ENCODE results near the gene PRSS1. TPM values are rescaled to one million over a fixed set of nuclear protein-coding genes. Genes with fewer than 3 reads are reported as not detected.

The PRSS1 gene
- total RNA-seq, 1 donor from 2014 or later, result under 0.01 TPM

DNA sequence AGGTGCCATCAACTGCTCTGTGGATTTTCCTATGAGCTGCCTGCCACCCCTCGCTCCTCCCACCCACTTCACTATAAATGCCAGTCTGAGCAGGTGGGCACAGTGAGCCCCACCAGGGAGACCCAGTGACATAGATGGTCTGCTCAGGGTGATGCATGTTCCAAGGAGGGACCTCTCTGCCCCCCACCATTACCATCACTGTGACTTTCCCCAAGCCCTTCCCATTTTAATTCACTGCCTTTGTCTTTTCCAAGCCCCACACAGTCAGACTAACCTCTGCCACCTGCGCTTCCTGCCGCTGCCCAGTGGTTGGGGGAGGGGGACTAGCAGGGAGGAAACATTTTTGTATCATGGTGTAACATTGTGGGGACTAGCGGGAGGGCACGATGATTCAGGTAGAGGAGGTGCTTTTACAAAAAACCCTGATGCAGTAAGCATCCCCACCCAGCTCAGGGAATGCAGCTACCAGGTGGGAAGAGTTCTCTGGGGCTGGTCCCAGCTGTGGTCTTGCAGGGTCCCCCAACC lies 46.1 kb downstream of the PRSS1 start:
- Histone ChIP-seq H3K36me3 (ENCODE audit: control insufficient read depth, insufficient read depth, low read length) (no peaks in the 10 kb centered on the region), H3K4me3 (ENCODE audit: low read depth, low read length) (no peak overlapping the region), H3K27me3 (ENCODE audit: control insufficient read depth, insufficient read depth, low read length) (peaks cover 19% of the 10 kb centered on the region)
- no peak for FAIRE-seq
- peak; percentile 64 for DNase-seq (ENCODE audit: low read depth)
- TF ChIP-seq, protein P1, sequence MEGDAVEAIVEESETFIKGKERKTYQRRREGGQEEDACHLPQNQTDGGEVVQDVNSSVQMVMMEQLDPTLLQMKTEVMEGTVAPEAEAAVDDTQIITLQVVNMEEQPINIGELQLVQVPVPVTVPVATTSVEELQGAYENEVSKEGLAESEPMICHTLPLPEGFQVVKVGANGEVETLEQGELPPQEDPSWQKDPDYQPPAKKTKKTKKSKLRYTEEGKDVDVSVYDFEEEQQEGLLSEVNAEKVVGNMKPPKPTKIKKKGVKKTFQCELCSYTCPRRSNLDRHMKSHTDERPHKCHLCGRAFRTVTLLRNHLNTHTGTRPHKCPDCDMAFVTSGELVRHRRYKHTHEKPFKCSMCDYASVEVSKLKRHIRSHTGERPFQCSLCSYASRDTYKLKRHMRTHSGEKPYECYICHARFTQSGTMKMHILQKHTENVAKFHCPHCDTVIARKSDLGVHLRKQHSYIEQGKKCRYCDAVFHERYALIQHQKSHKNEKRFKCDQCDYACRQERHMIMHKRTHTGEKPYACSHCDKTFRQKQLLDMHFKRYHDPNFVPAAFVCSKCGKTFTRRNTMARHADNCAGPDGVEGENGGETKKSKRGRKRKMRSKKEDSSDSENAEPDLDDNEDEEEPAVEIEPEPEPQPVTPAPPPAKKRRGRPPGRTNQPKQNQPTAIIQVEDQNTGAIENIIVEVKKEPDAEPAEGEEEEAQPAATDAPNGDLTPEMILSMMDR (IDR thresholded peaks at IDR 0.05; ENCODE audit: insufficient read depth, low read length, severe bottlenecking), result no peak

DNA sequence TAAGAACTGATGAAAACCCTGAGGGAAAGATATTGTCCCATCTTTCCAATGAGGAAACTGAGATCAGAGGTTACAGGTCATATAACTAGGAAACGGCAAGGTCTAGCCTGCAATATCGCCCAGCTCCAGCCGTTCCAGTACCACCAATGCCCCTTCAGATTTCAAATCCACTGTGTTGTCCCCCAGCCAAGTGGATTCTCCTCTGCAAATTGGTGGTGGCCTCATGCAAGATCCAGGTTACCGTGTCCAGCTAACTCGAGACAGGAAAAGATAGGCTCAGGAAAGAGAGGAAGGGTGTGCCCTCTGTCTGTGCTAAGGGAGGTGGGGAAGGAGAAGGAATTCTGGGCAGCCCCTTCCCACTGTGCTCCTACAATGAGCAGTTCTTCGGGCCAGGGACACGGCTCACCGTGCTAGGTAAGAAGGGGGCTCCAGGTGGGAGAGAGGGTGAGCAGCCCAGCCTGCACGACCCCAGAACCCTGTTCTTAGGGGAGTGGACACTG lies 46.8 kb downstream of the PRSS1 start:
- no peak for DNase-seq (ENCODE audit: low read depth)

DNA sequence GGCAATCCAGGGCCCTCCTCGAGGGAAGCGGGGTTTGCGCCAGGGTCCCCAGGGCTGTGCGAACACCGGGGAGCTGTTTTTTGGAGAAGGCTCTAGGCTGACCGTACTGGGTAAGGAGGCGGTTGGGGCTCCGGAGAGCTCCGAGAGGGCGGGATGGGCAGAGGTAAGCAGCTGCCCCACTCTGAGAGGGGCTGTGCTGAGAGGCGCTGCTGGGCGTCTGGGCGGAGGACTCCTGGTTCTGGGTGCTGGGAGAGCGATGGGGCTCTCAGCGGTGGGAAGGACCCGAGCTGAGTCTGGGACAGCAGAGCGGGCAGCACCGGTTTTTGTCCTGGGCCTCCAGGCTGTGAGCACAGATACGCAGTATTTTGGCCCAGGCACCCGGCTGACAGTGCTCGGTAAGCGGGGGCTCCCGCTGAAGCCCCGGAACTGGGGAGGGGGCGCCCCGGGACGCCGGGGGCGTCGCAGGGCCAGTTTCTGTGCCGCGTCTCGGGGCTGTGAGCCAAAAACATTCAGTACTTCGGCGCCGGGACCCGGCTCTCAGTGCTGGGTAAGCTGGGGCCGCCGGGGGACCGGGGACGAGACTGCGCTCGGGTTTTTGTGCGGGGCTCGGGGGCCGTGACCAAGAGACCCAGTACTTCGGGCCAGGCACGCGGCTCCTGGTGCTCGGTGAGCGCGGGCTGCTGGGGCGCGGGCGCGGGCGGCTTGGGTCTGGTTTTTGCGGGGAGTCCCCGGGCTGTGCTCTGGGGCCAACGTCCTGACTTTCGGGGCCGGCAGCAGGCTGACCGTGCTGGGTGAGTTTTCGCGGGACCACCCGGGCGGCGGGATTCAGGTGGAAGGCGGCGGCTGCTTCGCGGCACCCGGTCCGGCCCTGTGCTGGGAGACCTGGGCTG lies 47.5 kb downstream of the PRSS1 start:
- FAIRE-seq (no peak), DNase-seq (ENCODE audit: low read depth) (no peak)
- Histone ChIP-seq H3K27me3 (ENCODE audit: control insufficient read depth, insufficient read depth, low read length) (peaks cover 19% of the 10 kb centered on the region), H3K36me3 (ENCODE audit: control insufficient read depth, insufficient read depth, low read length) (no peaks in the 10 kb centered on the region), H3K4me3 (ENCODE audit: low read depth, low read length) (peak overlapping the region; percentile 11)
- TF ChIP-seq, protein P1 (IDR thresholded peaks at IDR 0.05; ENCODE audit: insufficient read depth, low read length, severe bottlenecking), result no peak

More for the DNA sequence above, 46.8 kb downstream of the PRSS1 start:
- no peaks in the 10 kb centered on the region for H3K36me3 ChIP-seq (ENCODE audit: control insufficient read depth, insufficient read depth, low read length)
- H3K4me3 ChIP-seq (ENCODE audit: low read depth, low read length), result no peak overlapping the region
- FAIRE-seq, result no peak
- TF ChIP-seq, protein P1 (IDR thresholded peaks at IDR 0.05; ENCODE audit: insufficient read depth, low read length, severe bottlenecking), result no peak
- peaks cover 19% of the 10 kb centered on the region for H3K27me3 ChIP-seq (ENCODE audit: control insufficient read depth, insufficient read depth, low read length)

DNA sequence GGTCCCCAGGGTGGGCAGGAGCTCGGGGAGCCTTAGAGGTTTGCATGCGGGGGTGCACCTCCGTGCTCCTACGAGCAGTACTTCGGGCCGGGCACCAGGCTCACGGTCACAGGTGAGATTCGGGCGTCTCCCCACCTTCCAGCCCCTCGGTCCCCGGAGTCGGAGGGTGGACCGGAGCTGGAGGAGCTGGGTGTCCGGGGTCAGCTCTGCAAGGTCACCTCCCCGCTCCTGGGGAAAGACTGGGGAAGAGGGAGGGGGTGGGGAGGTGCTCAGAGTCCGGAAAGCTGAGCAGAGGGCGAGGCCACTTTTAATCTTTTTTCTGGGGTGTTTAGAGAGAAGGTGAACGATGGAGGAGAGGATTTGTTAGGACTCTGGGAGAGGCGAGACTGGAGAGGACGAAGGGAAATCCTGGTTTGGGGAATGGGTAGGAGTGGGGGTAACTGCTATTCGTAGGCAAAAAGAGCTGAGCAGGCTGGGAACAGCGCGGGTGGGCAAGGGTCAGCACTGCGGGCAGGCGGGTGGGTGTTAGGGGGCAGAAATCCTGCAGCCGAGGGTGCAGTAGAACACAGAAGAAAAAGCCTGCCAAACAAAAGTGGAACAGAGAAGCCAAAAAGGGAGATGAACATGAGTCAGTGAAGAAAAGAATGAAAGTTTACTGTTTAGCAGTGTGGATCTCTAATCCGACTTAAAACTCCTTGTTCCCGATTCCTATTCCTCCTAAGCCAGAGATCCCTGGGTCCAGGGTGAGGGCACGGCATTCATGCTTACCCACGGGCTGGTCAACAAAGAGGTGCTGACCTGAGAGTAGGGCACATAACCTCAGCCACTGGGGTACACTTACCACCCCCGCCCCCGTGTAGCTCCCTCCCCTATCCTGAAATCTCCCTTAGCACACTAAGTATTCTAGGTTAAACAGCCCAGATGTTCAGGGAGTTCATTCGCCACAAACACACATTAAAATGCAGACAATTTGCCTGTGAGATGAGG lies 48.4 kb downstream of the PRSS1 start:
- Histone ChIP-seq H3K4me3 (ENCODE audit: low read depth, low read length) (peak overlapping the region; percentile 11), H3K27me3 (ENCODE audit: control insufficient read depth, insufficient read depth, low read length) (peaks cover 19% of the 10 kb centered on the region), H3K36me3 (ENCODE audit: control insufficient read depth, insufficient read depth, low read length) (no peaks in the 10 kb centered on the region)
- DNase-seq (ENCODE audit: low read depth) (no peak), FAIRE-seq (no peak)
- TF ChIP-seq, protein P1 (IDR thresholded peaks at IDR 0.05; ENCODE audit: insufficient read depth, low read length, severe bottlenecking), result no peak

All from bronchial epithelial cell (primary cell).